ENCODE data around the gene ATXN2L. TPM values are rescaled to one million over a fixed set of nuclear protein-coding genes. Genes with fewer than 3 reads are reported as not detected.
"Not testable (repeated sequence)": the region's sequence is repeated elsewhere in the genome, so short reads cannot be mapped to it uniquely, and the experiment has no call there.

Gene ATXN2L
- total and polyA plus RNA-seq, 2 donors, result 22.6 to 83.6 TPM

- not testable (repeated sequence) for H3K4me3 ChIP-seq (ENCODE audit: low read length in 2 of 2); H3K9me3 ChIP-seq (ENCODE audit: control insufficient read depth in 2 of 2, insufficient read depth in 1 of 2, low read length in 1 of 2); H3K36me3 ChIP-seq (ENCODE audit: control insufficient read depth in 2 of 2, insufficient read depth in 2 of 2, low read length in 1 of 2); DNase-seq (ENCODE audit: low read depth in 6 of 9, low spot score in 9 of 9); H3K27me3 ChIP-seq (ENCODE audit: control insufficient read depth in 2 of 2, insufficient read depth in 1 of 2, low read length in 1 of 2); H3K27ac ChIP-seq (ENCODE audit: low read depth in 1 of 2, low read length in 1 of 2)
- peaks cover 15 to 19% of the 10 kb centered on the region in 2 donors for H3K4me1 ChIP-seq (ENCODE audit: control insufficient read depth in 2 of 2, insufficient read depth in 2 of 2, low read length in 2 of 2)
- 93% methylated on average over 13 of the region's 13 CpGs for WGBS
Measured at GRCh38 chr16:28820546-28820945, 2.3 kb upstream of the ATXN2L start.

DNA sequence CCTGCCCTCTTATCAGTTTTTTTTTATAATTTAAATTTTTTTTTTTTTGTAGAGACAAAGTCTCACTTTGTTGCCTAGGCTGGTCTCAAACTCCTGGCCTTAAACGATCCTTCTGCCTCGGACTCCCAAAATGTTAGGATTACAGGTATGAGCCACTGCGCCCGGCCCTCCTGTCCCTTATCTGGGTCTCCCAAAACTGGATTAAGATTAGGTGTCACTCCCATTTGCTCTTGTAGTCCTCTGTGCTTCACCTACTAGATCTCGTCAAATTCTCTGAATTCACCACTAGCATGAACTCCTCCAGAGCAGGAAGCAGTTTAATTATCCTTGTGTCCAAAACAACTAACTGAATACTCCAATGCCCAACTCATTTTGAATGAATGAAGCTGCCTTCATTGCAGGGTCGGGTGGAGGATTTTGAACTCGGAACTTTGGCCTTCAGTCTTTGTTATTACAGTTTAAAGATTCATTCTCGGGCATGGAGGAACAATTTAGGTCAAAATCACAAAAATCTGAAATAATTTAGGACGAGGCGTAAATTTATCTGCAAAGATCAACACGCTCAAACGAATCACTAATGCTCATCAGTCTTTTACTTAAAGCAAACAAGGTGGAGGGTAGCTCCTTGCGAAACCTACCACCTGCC lies 802 bp upstream of the ATXN2L start:
- H3K4me3 ChIP-seq (ENCODE audit: low read length in 2 of 2), result peak overlapping the region; percentile 67 to 100
- H3K27ac ChIP-seq (ENCODE audit: low read depth in 1 of 2, low read length in 1 of 2), result peak overlapping the region; percentile 99 to 100
- H3K27me3 ChIP-seq (ENCODE audit: control insufficient read depth in 2 of 2, insufficient read depth in 1 of 2, low read length in 1 of 2), result no peaks in the 10 kb centered on the region
- peak in 2 of 9 donors; percentile 4 to 9 for DNase-seq (ENCODE audit: low read depth in 6 of 9, low spot score in 9 of 9)
- 44% methylated on average over 13 of the region's 13 CpGs for WGBS
- H3K9me3 ChIP-seq (ENCODE audit: control insufficient read depth in 2 of 2, insufficient read depth in 1 of 2, low read length in 1 of 2), result no peaks in the 10 kb centered on the region
- peaks cover 15 to 20% of the 10 kb centered on the region in 2 donors for H3K4me1 ChIP-seq (ENCODE audit: control insufficient read depth in 2 of 2, insufficient read depth in 2 of 2, low read length in 2 of 2)
- H3K36me3 ChIP-seq (ENCODE audit: control insufficient read depth in 2 of 2, insufficient read depth in 2 of 2, low read length in 1 of 2), result peaks cover 16 to 23% of the 10 kb centered on the region in 2 donors

- peak in 3 of 9 donors; percentile 33 to 74 (median 40) for DNase-seq (ENCODE audit: low read depth in 6 of 9, low spot score in 9 of 9)
- WGBS, result under 1% methylated on average over 62 of the region's 62 CpGs
- H3K4me3 ChIP-seq (ENCODE audit: low read length in 2 of 2), result peak overlapping the region; percentile 92 to 100
- H3K36me3 ChIP-seq (ENCODE audit: control insufficient read depth in 2 of 2, insufficient read depth in 2 of 2, low read length in 1 of 2), result peaks cover 28 to 37% of the 10 kb centered on the region in 2 donors
- no peaks in the 10 kb centered on the region for H3K9me3 ChIP-seq (ENCODE audit: control insufficient read depth in 2 of 2, insufficient read depth in 1 of 2, low read length in 1 of 2)
- no peaks in the 10 kb centered on the region for H3K27me3 ChIP-seq (ENCODE audit: control insufficient read depth in 2 of 2, insufficient read depth in 1 of 2, low read length in 1 of 2)
- H3K4me1 ChIP-seq (ENCODE audit: control insufficient read depth in 2 of 2, insufficient read depth in 2 of 2, low read length in 2 of 2), result peaks cover 15 to 20% of the 10 kb centered on the region in 2 donors
- H3K27ac ChIP-seq (ENCODE audit: low read depth in 1 of 2, low read length in 1 of 2), result peak overlapping the region; percentile 99 to 100
Measured at GRCh38 chr16:28823291-28823872, 583 bp downstream of the ATXN2L start.

GRCh38 chr16:28823873-28824716 lies 1.3 kb downstream of the ATXN2L start:
- Histone ChIP-seq H3K27ac (ENCODE audit: low read depth in 1 of 2, low read length in 1 of 2) (peak overlapping the region; percentile 99 to 100), H3K4me1 (ENCODE audit: control insufficient read depth in 2 of 2, insufficient read depth in 2 of 2, low read length in 2 of 2) (peaks cover 15 to 20% of the 10 kb centered on the region in 2 donors), H3K9me3 (ENCODE audit: control insufficient read depth in 2 of 2, insufficient read depth in 1 of 2, low read length in 1 of 2) (no peaks in the 10 kb centered on the region), H3K36me3 (ENCODE audit: control insufficient read depth in 2 of 2, insufficient read depth in 2 of 2, low read length in 1 of 2) (peaks cover 35 to 44% of the 10 kb centered on the region in 2 donors), H3K4me3 (ENCODE audit: low read length in 2 of 2) (peak overlapping the region; percentile 92 to 100), H3K27me3 (ENCODE audit: control insufficient read depth in 2 of 2, insufficient read depth in 1 of 2, low read length in 1 of 2) (no peaks in the 10 kb centered on the region)
- WGBS, result under 1% methylated on average over 60 of the region's 60 CpGs
- DNase-seq (ENCODE audit: low read depth in 6 of 9, low spot score in 9 of 9), result peak; percentile 83 to 97 (median 93)

DNA sequence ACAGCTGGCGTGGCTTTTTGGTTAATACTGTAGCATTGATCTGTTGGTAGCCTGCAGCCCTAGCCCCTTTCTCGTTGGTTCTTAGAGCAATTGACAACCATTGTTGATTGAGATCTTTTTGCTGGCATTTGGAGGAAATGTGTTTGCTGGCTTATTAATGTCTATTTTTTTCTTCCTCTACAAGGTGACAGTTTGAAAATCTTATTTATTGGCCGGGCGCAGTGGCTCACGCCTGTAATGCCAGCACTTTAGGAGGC lies 1.8 kb downstream of the ATXN2L start:
- Histone ChIP-seq H3K9me3 (ENCODE audit: control insufficient read depth in 2 of 2, insufficient read depth in 1 of 2, low read length in 1 of 2) (no peaks in the 10 kb centered on the region), H3K4me1 (ENCODE audit: control insufficient read depth in 2 of 2, insufficient read depth in 2 of 2, low read length in 2 of 2) (peaks cover 15 to 20% of the 10 kb centered on the region in 2 donors), H3K27me3 (ENCODE audit: control insufficient read depth in 2 of 2, insufficient read depth in 1 of 2, low read length in 1 of 2) (no peaks in the 10 kb centered on the region), H3K27ac (ENCODE audit: low read depth in 1 of 2, low read length in 1 of 2) (peak overlapping the region; percentile 99 to 100), H3K4me3 (ENCODE audit: low read length in 2 of 2) (peak overlapping the region; percentile 92 to 100), H3K36me3 (ENCODE audit: control insufficient read depth in 2 of 2, insufficient read depth in 2 of 2, low read length in 1 of 2) (peaks cover 41 to 50% of the 10 kb centered on the region in 2 donors)
- DNase-seq (ENCODE audit: low read depth in 6 of 9, low spot score in 9 of 9), result no peak
- WGBS, result 59% methylated on average over 5 of the region's 5 CpGs

DNA sequence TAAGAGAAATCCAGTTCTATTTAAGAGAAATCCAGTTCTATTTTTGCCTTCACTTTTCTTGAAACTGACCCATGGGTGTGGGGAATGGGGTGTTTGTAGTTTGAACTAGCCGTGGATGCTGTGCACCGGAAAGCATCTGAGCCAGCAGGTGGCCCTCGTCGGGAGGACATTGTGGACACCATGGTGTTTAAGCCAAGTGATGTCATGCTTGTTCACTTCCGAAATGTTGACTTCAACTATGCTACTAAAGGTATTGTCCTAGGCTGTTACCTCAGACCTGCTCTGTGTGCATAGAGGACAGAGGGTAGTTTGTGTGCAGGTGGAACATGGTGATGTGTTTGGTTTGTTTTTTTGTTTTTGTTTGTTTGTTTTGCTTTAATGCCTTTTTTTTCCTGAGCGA lies 3.3 kb downstream of the ATXN2L start:
- 96% methylated on average over 6 of the region's 6 CpGs for WGBS

GRCh38 chr16:28829747-28830146 lies 6.9 kb downstream of the ATXN2L start:
- Histone ChIP-seq H3K27ac (ENCODE audit: low read depth in 1 of 2, low read length in 1 of 2) (no peak overlapping the region), H3K9me3 (ENCODE audit: control insufficient read depth in 2 of 2, insufficient read depth in 1 of 2, low read length in 1 of 2) (no peaks in the 10 kb centered on the region), H3K4me1 (ENCODE audit: control insufficient read depth in 2 of 2, insufficient read depth in 2 of 2, low read length in 2 of 2) (peaks cover 6 to 8% of the 10 kb centered on the region in 2 donors), H3K27me3 (ENCODE audit: control insufficient read depth in 2 of 2, insufficient read depth in 1 of 2, low read length in 1 of 2) (no peaks in the 10 kb centered on the region), H3K36me3 (ENCODE audit: control insufficient read depth in 2 of 2, insufficient read depth in 2 of 2, low read length in 1 of 2) (peaks cover 92 to 100% of the 10 kb centered on the region in 2 donors), H3K4me3 (ENCODE audit: low read length in 2 of 2) (no peak overlapping the region)
- DNase-seq (ENCODE audit: low read depth in 6 of 9, low spot score in 9 of 9), result no peak
- over 99% methylated on average over 13 of the region's 13 CpGs for WGBS

More for the DNA sequence above, 3.3 kb downstream of the ATXN2L start:
- Histone ChIP-seq H3K4me1 (ENCODE audit: control insufficient read depth in 2 of 2, insufficient read depth in 2 of 2, low read length in 2 of 2) (peaks cover 15 to 20% of the 10 kb centered on the region in 2 donors), H3K27me3 (ENCODE audit: control insufficient read depth in 2 of 2, insufficient read depth in 1 of 2, low read length in 1 of 2) (no peaks in the 10 kb centered on the region), H3K36me3 (ENCODE audit: control insufficient read depth in 2 of 2, insufficient read depth in 2 of 2, low read length in 1 of 2) (peaks cover 56 to 65% of the 10 kb centered on the region in 2 donors), H3K9me3 (ENCODE audit: control insufficient read depth in 2 of 2, insufficient read depth in 1 of 2, low read length in 1 of 2) (no peaks in the 10 kb centered on the region), H3K4me3 (ENCODE audit: low read length in 2 of 2) (no peak overlapping the region), H3K27ac (ENCODE audit: low read depth in 1 of 2, low read length in 1 of 2) (no peak overlapping the region)
- DNase-seq (ENCODE audit: low read depth in 6 of 9, low spot score in 9 of 9), result no peak

DNA sequence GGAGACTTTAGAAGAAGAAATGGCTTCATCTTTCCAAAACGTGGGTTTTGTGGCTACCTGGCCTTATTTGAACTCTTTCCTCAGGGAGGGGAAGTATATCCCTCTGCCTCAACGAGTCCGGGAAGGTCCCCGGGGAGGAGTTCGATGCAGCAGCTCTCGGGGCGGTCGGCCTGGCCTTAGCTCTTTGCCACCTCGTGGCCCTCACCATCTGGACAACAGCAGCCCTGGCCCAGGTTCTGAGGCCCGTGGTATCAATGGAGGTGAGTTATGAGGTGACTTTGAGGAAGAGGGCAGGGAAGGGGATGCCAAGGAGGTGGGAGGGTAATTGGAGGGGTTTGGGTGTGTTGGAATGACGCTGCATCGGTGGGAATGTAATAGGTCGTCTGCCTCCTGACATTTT lies 7.7 kb downstream of the ATXN2L start:
- no peak overlapping the region for H3K4me3 ChIP-seq (ENCODE audit: low read length in 2 of 2)
- H3K4me1 ChIP-seq (ENCODE audit: control insufficient read depth in 2 of 2, insufficient read depth in 2 of 2, low read length in 2 of 2), result peaks cover 0 to under 1% of the 10 kb centered on the region in 2 donors
- H3K36me3 ChIP-seq (ENCODE audit: control insufficient read depth in 2 of 2, insufficient read depth in 2 of 2, low read length in 1 of 2), result peaks cover 95 to 100% of the 10 kb centered on the region in 2 donors
- H3K27me3 ChIP-seq (ENCODE audit: control insufficient read depth in 2 of 2, insufficient read depth in 1 of 2, low read length in 1 of 2), result no peaks in the 10 kb centered on the region
- no peak overlapping the region for H3K27ac ChIP-seq (ENCODE audit: low read depth in 1 of 2, low read length in 1 of 2)
- H3K9me3 ChIP-seq (ENCODE audit: control insufficient read depth in 2 of 2, insufficient read depth in 1 of 2, low read length in 1 of 2), result no peaks in the 10 kb centered on the region
- DNase-seq (ENCODE audit: low read depth in 6 of 9, low spot score in 9 of 9), result no peak
- 97% methylated on average over 13 of the region's 13 CpGs for WGBS

- Histone ChIP-seq H3K4me3 (ENCODE audit: low read length in 2 of 2) (no peak overlapping the region), H3K9me3 (ENCODE audit: control insufficient read depth in 2 of 2, insufficient read depth in 1 of 2, low read length in 1 of 2) (no peaks in the 10 kb centered on the region), H3K36me3 (ENCODE audit: control insufficient read depth in 2 of 2, insufficient read depth in 2 of 2, low read length in 1 of 2) (peaks cover 85 to 95% of the 10 kb centered on the region in 2 donors), H3K27me3 (ENCODE audit: control insufficient read depth in 2 of 2, insufficient read depth in 1 of 2, low read length in 1 of 2) (no peaks in the 10 kb centered on the region), H3K4me1 (ENCODE audit: control insufficient read depth in 2 of 2, insufficient read depth in 2 of 2, low read length in 2 of 2) (no peaks in the 10 kb centered on the region), H3K27ac (ENCODE audit: low read depth in 1 of 2, low read length in 1 of 2) (no peak overlapping the region)
- DNase-seq (ENCODE audit: low read depth in 6 of 9, low spot score in 9 of 9), result no peak
- over 99% methylated on average over 14 of the region's 14 CpGs for WGBS
Measured at GRCh38 chr16:28834349-28834748, 11.6 kb downstream of the ATXN2L start.
